ENCODE results near the gene PDE6G.
A peak's percentile ranks its signal among the peaks of the same experiment; 100 is the strongest.

PDE6G gene

GRCh38 chr17:81656118-81656743, at the start of gene PDE6G:
TSS of gene PDE6G (minus strand) at chr17:81656542. CDS start at chr17:81653305, 3,237 bp downstream.
- DNase-seq (ENCODE audit: low spot score) = no peak

DNA sequence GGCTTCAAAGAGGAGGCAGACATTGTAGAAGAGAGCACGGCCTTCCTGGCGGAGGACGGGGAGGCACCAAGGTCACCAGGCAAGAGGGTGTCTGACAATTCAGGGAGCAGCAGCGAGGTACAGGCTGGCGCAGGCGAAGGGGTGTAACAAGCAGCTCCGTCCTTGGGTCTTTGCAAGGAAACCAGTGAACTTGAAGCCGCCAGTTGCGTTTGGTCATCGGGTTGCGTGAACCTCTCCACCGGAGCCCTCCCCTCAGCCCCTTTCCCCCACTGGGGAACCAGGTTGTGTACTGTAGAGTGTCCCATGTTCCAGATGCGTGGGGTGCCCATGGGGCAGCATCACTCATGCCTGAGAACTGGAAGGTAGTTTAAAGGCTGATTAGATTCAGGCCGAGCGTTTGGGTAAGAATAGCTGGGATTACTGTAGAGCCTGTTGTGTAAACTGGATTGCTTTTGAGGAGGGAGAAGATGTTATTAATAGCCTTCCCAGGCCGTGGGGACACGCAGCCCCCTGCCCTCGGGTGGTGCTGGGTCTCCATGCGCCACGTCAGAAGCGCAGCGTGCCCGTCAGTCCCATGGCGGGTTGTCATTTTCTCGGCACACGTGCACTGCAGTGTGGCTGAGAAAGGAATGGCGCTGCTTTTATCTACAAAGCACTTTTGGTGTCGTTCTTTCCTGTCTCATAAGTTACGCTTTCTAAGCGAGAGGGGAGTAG, 49.3 kb upstream of the PDE6G start:
- DNase-seq (ENCODE audit: low spot score) = no peak

GRCh38 chr17:81703747-81704654, 47.7 kb upstream of the PDE6G start:
- no peak for DNase-seq (ENCODE audit: low spot score)

DNA sequence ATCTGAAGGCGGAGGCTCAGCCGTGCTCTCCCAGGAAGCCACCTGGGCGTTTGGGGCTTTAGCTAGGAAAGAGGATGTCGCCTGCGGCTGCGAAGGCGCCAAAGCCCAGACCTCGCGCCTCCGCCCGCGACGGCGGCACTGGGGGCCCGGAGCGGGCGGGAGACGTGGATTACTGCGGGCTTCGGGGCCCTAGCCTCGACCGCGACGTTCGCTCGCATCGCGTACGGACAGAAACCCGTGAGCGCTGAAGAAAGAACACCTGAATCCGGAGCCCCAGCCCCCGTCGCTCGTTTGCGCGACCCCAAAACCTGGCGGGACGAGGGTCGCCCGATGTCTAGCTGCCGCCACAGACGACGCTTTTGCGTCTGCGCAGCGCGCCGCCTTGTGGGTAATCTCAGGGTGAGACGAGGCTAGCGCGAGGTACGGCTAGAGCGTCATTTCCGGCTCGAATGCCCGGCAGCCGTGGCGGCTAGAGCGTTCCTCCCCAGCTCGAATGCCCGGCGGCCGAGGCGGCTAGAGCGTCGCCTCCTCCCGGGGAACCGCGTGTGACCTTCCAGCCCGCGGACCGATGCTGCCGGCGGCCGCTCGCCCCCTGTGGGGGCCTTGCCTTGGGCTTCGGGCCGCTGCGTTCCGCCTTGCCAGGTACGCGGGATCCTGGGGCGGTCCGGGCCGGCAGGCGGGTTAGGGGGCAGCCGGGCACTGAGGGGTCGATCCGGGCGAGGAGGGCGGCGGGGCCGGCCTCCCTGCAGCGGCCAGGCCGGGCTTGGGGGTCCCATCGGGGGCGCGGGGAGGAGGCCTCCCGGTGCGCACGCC, 46.8 kb upstream of the PDE6G start, which contains the start of gene MRPL12:
TSS of gene MRPL12 (plus strand) at position 434 of the 813 bp plus-strand sequence. CDS start at position 569, 135 bp downstream.
- peak; percentile 93 for DNase-seq (ENCODE audit: low spot score)

GRCh38 chr17:81701288-81702071, 45.1 kb upstream of the PDE6G start:
- no peak for DNase-seq (ENCODE audit: low spot score)

- no peak for DNase-seq (ENCODE audit: low spot score)
These were observed 44.3 kb upstream of the PDE6G start for GRCh38 chr17:81700353-81701287.

GRCh38 chr17:81697261-81698044, 41.1 kb upstream of the PDE6G start:
- DNase-seq (ENCODE audit: low spot score) = no peak

DNA sequence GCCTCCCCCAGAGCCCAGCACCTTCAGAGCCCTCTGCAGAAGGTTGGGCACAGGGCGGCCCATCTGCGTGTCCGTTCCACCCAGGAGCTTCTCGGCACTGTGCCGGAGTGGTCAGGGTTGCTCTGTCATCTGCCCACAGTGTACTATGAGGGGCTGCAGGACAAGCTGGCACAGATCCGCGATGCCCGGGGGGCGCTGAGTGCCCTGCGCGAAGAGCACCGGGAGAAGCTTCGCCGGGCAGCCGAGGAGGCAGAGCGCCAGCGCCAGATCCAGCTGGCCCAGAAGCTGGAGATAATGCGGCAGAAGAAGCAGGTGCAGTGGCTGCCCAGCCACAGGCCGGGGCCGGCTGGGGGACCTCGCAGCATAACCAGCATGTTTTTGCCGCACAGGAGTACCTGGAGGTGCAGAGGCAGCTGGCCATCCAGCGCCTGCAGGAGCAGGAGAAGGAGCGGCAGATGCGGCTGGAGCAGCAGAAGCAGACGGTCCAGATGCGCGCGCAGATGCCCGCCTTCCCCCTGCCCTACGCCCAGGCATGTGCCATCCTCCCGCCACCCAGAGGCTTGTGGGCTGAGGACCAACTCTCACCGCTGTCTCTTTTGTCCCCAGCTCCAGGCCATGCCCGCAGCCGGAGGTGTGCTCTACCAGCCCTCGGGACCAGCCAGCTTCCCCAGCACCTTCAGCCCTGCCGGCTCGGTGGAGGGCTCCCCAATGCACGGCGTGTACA, 40.0 kb upstream of the PDE6G start:
- no peak for DNase-seq (ENCODE audit: low spot score)

GRCh38 chr17:81695801-81696200, 39.5 kb upstream of the PDE6G start:
- DNase-seq (ENCODE audit: low spot score) = no peak

GRCh38 chr17:81695211-81695610, 38.9 kb upstream of the PDE6G start:
- DNase-seq (ENCODE audit: low spot score) = no peak

- DNase-seq (ENCODE audit: low spot score) = no peak
These were observed 38.5 kb upstream of the PDE6G start for GRCh38 chr17:81694810-81695209.

DNA sequence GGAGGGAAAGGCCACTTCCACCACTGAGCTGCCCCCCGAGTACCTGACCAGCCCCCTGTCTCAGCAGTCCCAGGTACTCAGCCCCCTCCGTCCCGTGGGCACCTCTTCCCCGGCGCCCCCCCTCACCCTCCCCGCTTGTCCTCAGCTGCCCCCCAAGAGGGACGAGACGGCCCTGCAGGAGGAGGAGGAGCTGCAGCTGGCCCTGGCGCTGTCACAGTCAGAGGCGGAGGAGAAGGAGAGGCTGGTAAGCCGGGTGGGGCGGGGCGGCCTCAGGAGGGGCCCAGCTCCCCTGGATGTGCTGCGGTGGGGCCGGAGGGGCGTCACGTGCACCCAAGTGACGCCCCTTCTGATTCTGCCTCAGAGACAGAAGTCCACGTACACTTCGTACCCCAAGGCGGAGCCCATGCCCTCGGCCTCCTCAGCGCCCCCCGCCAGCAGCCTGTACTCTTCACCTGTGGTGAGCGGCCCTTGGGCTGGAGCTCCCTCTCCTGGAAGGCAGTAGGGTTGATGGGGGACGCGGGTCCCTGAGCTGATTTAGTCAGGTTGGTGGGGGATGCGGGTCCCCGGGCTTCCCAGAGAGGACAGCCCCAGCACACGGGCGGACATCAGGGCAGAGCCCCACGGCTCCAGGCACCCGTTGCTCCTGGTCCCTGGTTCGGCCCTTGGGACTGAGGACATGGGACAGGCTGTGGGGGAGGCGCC, 37.3 kb upstream of the PDE6G start:
- no peak for DNase-seq (ENCODE audit: low spot score)

DNA sequence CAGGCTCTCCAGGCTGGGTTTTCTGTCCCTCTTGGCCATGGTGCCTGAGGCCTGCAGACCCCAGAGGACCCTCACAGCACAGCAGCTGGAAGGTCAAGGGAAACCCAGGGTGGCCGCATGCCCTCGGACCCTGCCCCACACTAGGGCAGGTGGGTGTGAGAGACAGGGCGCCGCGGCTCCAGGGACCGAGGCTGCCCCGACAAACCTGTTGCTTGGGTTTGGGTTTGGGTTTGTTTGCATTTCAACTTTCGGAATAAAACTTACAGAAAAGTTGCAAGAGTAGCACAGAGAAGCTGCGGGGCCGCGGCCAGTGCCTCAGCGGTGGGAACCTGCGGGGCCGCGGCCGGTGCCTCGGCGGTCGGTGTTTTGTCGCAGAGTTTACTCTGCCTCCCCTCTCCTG, 35.3 kb upstream of the PDE6G start:
- DNase-seq (ENCODE audit: low spot score) = no peak

GRCh38 chr17:81691196-81691595, 34.9 kb upstream of the PDE6G start:
- DNase-seq (ENCODE audit: low spot score) = no peak

DNA sequence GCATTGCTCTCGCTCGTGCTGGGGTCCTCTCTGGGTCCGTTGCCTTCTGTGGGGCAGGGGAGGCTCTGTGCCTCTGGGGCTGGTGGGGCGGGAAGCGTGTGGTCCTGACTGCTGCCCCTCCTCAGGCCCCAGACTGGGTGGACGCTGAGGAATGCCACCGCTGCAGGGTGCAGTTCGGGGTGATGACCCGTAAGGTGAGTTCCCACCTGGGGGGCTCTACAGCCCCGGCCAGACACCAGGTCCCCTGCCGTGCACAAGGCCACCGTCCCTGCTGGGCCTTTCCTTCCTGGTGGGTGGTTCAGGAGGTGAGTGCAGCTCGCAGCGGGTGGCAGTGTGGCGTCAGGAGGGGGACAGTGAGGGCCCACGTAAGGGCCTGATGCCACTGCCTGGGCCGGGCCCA, 34.2 kb upstream of the PDE6G start:
- no peak for DNase-seq (ENCODE audit: low spot score)

DNA sequence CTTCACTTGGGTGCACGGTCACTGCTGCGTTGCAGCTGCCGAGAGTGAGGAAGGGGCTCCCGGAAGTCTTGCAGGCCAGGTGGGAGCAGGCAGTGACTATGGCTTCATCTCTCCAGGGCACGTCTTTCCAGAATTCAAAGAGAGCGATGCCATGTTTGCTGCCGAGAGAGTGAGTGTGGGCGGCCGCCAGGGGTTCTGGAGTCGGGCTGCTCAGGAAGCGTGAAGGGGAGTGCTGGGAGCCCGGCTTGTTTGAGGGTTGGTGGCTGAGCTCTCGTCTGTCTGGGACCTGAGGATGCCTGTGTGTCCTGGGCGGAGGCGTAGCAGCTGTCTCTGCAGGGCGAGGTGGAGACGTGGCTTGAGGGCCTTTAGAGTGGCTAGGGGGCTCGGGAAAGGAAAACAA, 33.7 kb upstream of the PDE6G start:
- no peak for DNase-seq (ENCODE audit: low spot score)

DNA sequence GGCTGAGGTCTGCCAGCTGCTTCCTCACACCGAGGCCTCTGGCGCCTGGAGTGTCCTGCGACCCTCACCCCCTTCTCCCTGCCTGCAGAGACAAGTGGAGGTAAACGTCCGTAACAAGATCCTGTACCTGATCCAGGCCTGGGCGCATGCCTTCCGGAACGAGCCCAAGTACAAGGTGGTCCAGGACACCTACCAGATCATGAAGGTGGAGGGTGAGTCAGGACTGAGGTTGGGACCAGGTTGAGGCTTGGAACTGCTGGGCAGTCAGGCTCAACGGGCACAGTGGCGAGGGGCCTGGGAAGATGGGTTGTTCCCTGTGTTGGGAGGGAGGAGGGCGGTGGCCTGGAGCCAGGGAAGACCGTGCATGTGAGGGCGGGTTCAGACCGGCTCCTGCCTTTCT, 32.3 kb upstream of the PDE6G start:
- DNase-seq (ENCODE audit: low spot score) = no peak
